HG02970 (cell line): ENCODE results near the gene MYO5A.
A peak's percentile ranks its signal among the peaks of the same experiment; 100 is the strongest.
"Not testable (repeated sequence)": the region's sequence is repeated elsewhere in the genome, so short reads cannot be mapped to it uniquely, and the experiment has no call there.

Experiments
- ATAC-seq: cut with Tn5 transposase; IDR thresholded peaks from one replicate; pipeline ENCODE4 v1.9.1; 2021; ENCODE audit warnings: mild to moderate bottlenecking, moderate library complexity, moderate number of reproducible peaks; ENCODE audit not compliant: unreplicated experiment, low FRiP score

The MYO5A gene

DNA sequence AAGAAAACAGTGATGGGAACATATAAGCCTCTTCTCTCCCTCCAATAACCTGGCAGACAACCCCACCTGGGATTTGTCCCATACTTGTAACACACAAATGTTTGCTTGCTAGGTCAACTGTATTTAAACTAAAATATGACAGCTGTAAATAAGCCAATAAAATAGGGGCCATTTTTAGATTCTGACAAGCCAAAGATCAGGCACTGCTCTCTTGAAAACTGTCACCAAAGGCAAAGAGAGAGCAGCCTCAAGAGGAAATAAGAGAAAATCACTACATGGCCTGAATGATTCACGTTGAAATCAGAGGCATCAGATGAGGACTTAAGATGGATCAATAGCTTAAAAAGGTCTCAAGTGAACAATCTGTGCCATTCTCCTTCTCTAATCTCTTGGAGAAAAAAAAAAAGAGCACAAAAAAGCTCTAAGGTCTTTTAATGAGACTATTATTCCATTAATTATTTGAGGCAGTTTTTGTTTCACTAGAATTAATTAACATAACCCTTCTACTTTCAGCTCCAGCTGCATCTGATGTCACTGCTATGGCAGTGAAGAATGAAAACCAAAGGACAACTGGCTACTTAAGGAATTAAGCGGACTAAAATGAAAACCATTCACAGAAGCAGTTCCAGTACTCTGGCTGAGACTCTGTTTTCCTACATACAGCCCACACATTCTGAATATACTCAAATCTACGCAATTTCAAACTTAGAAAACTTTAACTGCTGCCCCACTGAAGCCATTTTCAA, 19.0 kb downstream of the MYO5A start:
- ATAC-seq: no peak

DNA sequence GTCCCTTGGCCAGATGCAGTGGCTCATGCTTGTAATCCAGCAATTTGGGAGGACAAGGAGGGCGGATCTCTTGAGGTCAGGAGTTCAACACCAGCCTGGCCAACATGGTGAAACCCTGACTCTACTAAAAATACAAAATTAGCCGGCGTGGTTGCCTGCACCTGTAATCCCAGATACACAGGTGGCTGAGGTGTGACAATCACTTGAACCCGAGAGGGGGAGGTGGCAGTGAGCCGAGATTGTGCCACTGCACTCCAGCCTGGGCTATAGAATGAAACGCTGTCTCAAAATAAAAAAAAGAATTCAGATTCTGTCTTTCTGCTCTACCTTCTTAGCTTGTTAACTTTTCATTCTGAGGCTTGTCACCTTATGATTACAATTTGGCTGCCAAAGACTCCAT, 22.1 kb downstream of the MYO5A start:
- no peak for ATAC-seq

DNA sequence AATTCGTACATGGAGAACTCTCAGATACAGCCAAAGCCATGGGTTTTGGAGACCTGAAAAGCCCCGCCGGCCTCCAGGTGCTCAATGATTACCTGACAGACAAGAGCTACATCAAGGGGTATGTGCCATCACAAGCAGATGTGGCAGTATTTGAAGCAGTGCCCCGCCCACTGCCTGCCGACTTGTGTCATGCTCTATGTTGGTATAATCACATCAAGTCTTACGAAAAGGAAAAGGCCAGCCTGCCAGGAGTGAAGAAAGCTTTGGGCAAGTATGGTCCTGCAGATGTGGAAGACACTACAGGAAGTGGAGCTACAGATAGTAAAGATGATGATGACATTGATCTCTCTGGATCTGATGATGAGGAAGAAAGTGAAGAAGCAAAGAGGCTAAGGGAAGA, 23.5 kb downstream of the MYO5A start:
- ATAC-seq: no peak

DNA sequence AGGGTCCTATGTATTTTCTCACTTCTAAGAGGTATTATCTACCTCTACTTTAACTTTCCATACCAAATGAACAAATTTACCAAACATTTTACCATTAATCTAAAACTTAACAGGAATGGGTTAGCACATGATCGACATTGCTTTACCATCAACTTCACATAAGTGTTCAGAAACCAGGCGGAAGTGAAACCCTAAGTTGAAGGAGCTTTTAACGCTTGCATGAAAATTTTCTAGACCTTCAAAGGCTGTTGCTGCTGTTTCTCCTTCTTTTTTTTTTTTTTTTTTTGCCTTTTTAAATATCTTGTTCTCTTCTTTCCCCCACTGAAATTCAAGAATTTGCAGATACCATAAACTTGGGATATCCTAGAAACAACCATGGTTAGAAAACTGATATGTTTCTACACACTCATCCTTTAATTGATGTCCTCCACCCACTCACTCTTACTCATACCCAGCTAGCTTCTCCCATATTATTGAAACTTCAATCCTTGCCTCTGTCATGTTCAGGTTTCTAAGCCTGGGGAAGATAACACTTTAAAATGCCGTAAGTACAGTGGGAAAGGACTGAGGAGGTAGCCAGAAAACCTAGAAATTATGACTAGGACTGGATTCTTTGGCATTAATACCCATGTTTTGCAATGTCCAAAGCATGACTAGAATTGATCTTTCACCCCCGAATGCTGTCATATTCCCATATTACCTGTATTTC, 24.7 kb downstream of the MYO5A start:
- ATAC-seq: no peak

DNA sequence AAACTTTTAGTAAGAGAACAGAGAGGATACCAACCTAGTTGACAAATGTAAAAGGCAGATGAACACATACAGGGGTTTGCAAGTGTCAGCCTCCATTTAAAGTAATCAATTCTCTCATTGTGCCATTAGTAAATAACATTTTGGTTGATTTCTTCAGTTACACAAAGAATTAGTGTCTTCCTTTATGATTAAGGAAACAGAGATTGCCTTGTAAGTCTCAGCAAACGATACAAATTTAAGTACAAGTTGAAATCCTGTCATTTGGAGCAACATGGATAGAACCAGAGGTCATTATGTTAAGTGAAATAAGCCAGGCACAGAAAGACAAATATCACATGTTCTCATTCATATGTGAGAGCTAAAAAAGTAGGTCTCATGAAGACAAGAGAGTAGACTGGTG, 26.1 kb downstream of the MYO5A start:
- no peak for ATAC-seq

DNA sequence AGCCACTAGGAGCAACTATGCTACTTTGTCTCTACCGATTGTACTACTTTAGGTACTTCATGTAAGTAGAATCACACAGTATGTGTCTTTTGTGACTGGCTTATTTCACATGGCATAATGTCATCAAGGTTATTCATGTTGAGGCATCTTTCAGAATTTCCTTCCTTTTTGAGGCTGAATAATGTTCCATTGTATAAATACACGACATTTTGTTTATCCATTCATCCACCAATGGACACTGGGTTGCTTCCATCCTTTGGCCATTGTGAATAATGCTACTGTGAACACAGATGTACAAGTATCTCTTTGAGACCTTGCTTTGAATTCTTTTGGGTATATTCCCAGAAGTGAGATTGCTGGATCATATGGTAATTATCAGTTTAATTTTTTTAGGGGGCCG, 29.2 kb downstream of the MYO5A start:
- no peak for ATAC-seq

DNA sequence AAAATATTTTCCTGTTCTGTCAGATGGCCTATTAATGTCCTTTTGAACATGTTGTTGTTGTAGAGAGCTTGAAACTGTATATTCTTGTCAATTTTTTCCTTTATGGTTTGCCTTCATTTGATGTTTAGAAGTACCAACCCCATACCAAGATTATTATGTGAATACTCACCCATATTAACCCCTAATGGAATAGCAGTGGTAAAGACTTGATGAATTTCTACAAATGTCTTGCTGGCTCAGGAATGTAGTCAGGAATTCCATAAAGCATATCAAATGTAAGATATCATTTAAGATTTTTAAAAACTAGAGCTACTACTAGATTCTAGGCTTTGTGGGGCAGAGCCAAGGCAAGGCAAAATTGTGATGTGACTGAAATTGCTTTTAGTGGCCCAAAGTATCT, 30.0 kb downstream of the MYO5A start:
- no peak for ATAC-seq

DNA sequence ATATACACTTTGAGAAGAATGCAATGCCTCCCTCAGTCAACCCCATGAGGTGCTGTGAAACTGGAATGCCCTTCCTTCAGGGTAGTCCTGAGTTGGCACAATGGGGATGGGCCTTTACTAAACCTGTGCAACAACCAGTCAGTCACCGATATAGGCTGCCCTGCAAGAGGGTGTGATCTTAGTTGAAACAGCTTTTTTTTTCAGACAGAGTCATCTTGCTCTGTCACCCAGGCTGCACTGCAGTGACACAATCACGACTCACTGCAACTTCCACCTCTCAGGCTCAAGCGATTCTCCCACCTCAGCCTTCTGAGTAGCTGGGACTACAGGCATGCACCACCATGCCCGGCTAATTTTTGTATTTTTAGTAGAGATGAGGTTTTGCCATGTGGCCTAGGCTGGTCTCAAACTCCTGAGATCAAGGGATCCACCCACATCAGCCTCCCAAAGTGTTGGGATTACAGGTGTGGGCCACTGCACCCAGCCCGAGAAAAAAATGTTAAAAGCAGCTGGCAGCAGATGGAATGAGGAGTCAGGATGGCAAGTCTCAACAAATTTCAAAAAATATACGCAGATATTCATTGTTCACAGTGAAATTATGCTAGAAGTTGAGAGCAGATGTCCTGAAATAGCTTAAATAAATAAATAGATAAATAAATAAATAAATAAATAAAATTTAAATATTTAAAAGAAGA, 31.8 kb downstream of the MYO5A start:
- ATAC-seq: no peak

DNA sequence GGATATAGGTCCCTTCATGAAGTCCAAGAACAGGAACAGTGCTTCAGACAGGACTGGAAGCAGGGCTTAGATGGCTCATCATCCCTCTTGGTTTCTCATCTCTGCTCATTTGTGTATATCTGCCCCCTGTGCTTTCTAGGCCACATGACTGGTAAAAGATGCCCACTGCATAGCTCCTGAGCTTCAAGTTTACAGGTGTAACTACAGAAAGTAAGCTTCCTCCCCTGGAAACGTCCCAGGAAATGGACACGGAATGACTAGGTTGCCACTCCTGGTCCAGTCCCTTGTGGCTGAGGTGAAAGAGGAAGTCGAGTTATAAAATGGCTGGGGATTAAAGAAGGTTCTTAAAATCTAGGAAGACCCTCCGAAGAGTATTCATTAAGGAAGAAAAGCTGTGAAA, 32.5 kb downstream of the MYO5A start:
- ATAC-seq: no peak

DNA sequence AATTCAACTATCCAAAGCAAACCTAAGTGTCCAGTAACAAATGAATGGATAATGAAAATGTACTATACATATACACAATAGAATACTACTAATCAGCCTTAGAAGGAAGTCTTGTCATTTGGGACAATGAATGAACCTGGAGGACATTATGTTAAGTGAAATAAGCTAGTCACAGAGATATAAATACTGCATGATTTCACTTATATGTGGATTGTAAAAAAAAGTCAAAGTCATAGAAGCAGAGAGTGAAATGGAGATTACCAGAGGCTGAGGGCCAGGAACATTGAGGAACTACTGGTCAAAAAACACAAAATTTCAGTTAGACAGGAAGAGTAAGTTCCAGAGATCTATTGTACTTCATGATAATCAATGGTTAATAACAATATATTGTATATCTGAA, 33.6 kb downstream of the MYO5A start:
- no peak for ATAC-seq

DNA sequence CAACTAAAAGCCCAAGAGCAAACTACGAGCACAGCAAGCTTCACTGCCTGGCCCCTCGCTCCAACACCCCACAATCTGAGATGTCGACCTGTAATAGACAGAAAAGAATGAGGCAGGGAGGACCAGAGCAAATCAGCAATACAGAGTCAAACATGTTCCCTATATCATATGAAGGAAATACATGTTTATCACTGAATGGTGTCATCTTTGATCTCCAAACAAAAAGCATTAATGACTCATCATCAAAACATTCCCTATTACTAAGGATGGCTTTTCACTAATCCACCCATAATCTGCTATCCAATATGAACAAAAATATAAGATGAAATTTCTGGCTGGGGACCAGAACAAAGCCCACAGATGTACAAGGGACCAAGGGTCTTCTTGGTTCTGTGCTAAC, 34.7 kb downstream of the MYO5A start:
- ATAC-seq: no peak

DNA sequence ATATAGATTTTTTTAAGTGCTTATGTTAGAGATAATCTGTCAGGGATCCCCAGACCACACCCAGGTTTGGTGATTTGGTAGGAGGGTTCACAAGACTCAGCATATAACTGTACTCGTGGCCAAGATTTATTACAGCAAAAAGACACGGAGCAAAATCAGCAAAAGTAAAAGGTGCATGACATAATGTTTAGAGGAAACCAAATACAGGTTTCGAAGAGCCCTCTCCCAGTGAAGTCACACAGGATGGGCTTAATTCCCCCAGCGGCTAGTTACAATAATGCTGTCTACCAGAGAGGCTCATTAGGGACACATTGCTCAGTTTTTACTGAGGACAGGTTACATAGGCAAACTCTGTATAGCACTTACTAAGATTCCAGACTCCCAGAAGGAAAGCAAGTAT, 36.5 kb downstream of the MYO5A start:
- ATAC-seq: no peak

DNA sequence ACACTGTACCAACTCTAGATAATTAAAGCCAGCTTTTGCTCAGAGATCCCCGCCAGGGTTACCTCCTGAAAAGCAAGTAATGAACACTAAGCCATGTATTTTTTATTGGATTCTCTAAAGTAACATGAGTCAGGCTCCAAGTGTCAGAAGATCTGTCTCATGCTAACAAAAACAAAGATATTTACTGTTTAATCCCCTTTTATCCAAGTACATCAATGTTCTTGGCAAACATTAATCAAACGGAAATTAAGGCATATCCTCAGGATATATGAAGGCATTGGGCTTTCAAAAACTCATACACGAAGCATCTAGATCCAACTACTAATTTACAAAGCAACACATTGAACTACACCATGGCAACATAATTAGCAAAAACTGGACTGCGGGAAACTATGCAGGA, 37.2 kb downstream of the MYO5A start:
- no peak for ATAC-seq

DNA sequence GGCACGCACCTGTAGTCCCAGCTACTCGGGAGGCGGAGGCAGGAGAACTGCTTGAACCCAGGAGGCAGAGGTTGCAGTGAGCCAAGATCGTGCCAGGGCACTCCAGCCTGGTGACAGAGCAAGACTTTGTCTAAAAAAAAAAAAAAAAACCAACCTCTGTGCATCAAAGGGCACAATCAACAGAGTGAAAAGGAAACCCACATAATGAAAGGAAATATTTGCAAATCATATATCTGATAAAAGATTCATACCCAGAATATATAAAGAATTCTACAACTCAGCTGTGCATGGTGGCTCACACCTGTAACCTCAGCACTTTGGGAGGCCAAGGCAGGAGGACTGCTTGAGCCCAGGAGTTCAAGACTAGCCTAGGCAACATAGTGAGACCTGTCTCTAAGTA, 39.2 kb downstream of the MYO5A start:
- not testable (repeated sequence) for ATAC-seq

DNA sequence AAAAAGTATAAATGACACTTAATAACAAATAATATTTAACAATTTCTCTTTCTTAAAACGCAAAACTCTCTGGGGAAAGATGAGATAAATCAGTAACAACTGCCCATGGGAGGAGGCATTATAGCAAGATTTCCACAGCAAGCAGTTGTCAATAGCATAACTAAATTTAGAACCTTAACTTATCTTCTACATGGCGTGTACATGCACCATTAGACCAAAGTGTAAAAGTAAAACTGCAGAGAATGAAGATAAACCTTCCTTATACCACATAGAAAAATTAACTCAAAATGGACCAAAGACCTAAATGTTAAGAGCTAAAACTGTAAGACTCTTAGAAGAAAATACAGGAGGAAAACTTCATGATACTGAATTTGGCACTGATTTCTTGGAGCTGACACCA, 39.9 kb downstream of the MYO5A start:
- ATAC-seq: no peak

DNA sequence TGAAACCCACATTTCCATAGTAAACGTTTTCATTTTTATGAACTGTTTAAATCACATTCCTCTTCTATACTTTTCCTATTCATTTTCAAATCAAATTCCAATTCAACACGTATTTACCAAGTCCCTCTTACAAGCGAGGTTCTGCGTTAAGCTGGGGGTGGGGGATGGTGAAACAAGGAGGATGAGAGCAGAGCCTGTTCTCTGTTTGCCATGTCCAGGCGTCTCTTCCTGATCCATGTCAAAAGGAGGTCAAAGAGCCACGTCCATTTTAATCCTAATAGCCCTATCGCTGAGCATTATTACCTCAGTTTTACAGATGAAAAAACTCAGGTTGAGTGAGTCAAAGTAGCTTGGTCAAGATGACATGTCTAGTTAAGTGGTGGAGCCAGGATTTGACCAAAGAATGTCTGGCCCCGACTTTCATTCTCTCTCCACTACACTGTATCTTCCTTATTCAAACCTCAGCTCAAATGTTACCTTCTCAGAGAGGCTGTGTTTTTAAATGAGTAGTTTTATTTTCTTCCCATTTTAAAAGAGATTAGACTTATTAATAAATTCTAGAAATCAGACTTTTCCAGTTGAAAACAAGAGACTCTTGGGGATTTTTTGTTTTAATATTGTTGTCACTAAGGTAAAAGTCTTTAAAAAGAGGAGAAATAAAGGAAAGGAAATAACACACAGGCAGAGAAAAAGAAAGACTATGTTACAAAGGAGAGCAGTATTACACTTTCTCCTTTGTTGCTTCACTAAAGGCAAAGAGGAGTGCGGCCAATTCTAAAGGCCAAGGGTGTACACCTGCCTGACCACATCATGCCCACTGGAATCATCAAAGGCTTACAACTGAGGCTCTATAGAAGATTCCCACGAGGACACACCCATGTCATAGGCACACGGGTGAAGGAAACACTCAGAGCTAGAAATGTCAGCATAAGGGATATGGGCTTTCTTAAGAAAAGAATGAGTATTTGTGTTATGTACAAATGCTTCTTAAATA, 42.4 kb downstream of the MYO5A start:
- ATAC-seq: no peak

DNA sequence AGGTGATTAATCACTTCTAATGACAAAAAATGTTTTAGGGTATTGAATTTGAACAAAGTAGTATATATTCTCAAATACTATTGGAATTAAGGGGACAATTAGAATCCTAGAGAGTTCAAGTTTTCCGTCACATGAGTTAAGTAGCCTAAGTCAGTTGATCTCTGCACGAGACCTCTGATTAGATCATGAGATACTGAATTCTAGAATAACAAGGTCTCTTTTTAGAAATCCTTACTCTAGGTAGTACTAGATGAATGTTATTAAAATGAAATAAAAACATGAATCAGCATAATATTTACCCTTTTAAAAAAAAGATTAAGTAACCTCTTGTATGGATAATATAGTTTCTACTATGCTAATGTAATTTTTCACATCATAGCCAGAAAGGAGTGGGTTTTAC, 43.4 kb downstream of the MYO5A start:
- no peak for ATAC-seq

DNA sequence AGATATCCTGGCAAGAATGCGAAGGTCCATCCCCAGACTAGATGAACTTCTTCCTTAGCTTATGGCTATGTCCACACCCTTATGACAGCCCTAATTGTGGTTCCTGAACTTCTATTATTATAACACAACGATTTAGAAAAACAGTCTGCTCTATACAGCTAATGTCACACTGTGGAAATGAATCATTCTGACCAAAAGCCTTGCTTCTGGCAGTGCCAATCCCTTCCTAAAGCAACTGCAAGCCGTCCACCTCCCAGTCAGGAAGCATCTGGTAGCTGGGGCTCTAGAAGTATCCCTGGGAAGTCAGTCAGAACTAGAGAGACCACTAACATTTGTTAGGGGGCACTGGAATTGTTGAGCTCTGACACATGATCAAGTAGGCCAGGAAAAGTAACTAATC, 45.0 kb downstream of the MYO5A start:
- ATAC-seq: no peak

DNA sequence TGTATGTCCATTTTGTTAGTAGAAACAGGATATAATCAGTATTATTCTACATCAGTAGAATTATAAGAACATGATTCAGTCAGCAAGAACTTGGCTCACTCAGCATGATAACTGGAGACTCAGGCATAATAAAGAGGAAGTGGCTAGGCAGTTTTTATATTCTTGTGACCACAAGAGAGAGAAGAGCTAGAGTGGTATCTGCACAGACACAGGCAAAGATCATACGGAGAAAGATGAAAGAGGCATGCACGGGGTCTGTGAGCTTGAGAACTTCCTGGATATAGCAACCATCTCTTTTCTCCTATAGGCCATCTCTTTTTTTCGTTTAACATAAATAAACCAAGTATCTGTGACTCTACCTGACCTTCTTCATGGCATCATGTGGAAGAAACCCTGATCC, 46.8 kb downstream of the MYO5A start:
- peak; percentile 95 for ATAC-seq

DNA sequence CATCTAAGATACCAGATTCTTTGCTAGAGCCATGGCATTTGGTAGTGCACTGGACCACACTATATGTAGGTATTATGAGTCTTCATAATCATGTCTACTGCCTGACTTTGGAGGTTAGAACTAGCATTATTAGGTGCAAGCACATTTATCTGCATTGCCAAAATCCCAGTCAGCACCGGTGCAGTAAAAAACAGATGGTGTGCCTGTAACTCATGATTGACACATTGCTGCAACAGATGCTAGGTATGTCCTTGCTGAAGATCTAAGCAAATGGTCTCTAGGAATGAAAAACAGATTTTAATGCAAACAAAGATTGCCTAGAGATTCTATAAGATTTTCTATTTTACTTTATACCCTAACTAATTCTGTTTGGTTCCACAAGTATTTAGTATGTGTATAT, 47.7 kb downstream of the MYO5A start:
- no peak for ATAC-seq

DNA sequence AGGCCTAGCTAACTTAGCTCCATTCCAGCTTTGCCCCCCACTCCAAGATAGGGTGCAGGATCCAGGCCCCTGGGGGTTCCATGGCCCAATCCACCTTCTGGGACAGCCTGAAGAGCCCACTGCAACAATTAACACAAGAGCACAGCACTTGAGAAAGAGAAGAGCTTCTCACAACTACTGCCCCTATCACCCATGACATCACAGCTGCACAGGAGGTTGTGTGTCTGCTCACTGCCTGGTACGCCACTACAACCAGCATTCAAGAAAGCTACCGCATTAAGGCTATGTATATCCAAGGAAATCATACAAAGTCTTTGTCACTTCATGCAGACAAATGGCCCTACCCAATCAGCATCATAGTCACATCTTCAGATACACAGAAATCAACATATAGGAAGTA, 62.0 kb downstream of the MYO5A start:
- ATAC-seq: no peak
